CD4-positive, alpha-beta T cell treated with Interleukin-15 for 4 hours (primary cell): ENCODE measurements around the gene FSTL5.

Experiments
- DNase-seq: peaks from one replicate; pipeline ENCODE4 v3.0.0-alpha.2; 2020; ENCODE audit warnings: low spot score

FSTL5 gene

GRCh38 chr4:161704653-161705052 lies 459.1 kb downstream of the FSTL5 start:
- no peak for DNase-seq

- no peak for DNase-seq
Measured at GRCh38 chr4:161704040-161704439, 459.8 kb downstream of the FSTL5 start.

GRCh38 chr4:161702287-161702686 lies 461.5 kb downstream of the FSTL5 start:
- DNase-seq: no peak

GRCh38 chr4:161696944-161697343 lies 466.9 kb downstream of the FSTL5 start:
- no peak for DNase-seq

- DNase-seq: no peak
Measured at GRCh38 chr4:161680146-161680545, 483.7 kb downstream of the FSTL5 start.

GRCh38 chr4:161664740-161665139 lies 499.1 kb downstream of the FSTL5 start:
- DNase-seq: no peak

GRCh38 chr4:161663844-161664243 lies 500.0 kb downstream of the FSTL5 start:
- DNase-seq: no peak

GRCh38 chr4:161658676-161659075 lies 505.1 kb downstream of the FSTL5 start:
- no peak for DNase-seq

GRCh38 chr4:161657616-161658015 lies 506.2 kb downstream of the FSTL5 start:
- DNase-seq: no peak

GRCh38 chr4:161656594-161656993 lies 507.2 kb downstream of the FSTL5 start:
- no peak for DNase-seq

- DNase-seq: no peak
Measured at GRCh38 chr4:161655148-161655547, 508.7 kb downstream of the FSTL5 start.

- no peak for DNase-seq
Measured at GRCh38 chr4:161653697-161654096, 510.1 kb downstream of the FSTL5 start.

- no peak for DNase-seq
Measured at GRCh38 chr4:161651586-161651985, 512.2 kb downstream of the FSTL5 start.

GRCh38 chr4:161650812-161651211 lies 513.0 kb downstream of the FSTL5 start:
- no peak for DNase-seq

GRCh38 chr4:161647757-161648156 lies 516.0 kb downstream of the FSTL5 start:
- no peak for DNase-seq

- no peak for DNase-seq
Measured at GRCh38 chr4:161642708-161643107, 521.1 kb downstream of the FSTL5 start.

GRCh38 chr4:161629694-161630441 lies 533.9 kb downstream of the FSTL5 start:
- no peak for DNase-seq

GRCh38 chr4:161604516-161605300 lies 559.1 kb downstream of the FSTL5 start:
- no peak for DNase-seq

GRCh38 chr4:161601011-161601410 lies 562.8 kb downstream of the FSTL5 start:
- DNase-seq: no peak

GRCh38 chr4:161595230-161595771 lies 568.5 kb downstream of the FSTL5 start:
- no peak for DNase-seq

GRCh38 chr4:161585011-161585410 lies 578.8 kb downstream of the FSTL5 start:
- DNase-seq: no peak

GRCh38 chr4:161583549-161583948 lies 580.3 kb downstream of the FSTL5 start:
- DNase-seq: no peak
